NCI-H146 treated with DMSO at 0.1 percent for 48 hours (cell line): ENCODE data around the gene PEX7.
"Not testable (repeated sequence)": the region's sequence is repeated elsewhere in the genome, so short reads cannot be mapped to it uniquely, and the experiment has no call there.

Experiments used
- DNase-seq: peaks from one replicate; lab custom pipeline; 2025; ENCODE audit not compliant: unreplicated experiment; lab: John Stamatoyannopoulos, UW

Gene PEX7

DNA sequence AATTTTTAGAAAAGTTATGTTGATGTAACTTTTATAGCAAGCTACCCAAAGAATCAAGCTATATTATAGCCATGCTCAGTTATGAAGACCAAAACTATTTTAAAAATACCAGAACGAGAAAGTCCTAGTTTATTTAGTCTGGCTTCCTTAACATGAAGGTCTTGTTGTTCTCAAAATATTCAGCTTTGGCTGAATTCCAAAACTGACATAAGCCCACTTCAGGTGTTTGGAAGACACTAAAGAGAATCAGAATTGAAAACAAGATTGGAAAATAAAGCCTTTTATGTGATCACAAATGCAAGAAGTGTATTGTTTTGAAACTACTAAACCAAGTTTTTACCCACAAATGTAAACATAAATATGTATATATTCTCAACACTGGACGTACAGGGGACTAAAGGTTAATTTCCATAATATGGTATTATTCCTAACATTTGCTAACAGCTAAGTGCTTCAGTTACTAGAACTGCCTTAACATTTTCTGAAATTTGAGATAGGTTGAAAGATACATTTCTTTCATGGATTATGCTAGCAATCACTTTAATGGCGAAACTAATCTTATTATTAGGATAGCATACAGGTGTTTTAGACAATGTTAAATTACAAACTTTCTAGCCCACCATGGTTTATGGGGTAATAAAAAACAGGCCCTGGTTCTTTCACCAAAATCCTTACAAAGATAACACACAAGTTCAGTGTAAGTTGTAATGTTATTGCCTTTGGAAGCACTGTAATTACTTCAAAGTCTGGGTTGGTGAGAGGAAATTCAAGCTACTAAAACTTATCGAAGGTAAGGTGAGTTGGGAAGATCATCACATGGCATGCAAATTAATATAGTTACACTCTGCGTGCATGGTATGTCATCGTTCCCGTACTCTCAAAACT is 31.7 kb upstream of the PEX7 start:
- no peak for DNase-seq

DNA sequence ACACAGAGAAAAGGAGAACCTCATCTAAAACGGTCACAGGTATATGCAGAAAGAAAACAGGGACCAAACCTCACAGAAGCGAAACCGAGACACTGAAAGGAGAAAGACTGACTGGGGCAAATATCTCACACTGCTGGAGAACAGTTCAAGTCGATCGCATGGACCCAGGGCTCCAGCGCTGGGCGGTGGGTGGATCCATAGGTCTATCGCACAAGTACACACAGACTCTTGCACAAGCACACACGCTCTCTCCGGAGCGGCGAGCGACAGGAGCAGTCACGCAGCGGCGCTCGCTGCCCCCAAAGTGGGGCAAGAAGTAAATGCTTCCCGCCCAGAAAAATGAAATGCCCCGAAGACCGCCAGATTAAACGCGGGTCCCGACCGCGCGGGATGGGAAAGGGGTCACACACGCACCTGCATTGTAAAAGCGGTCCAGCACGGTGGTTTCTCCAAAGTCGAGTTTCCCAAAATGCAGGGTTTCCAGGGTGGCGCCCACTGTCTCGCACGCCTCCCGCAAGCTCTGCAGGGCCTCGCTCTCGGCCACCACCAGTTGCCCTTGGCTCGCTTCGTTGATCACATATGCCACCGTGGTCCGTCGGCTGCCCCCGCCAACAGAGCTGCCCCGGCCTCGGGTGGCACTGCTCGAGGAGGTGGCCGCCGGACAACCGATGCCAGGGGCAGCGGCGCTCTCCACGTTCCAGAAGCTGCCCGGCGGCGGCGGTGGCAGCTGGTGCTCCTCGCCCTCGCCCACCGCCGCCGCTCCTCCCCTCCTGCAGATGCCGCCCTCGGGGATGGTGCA is 30.9 kb upstream of the PEX7 start:
- peak; percentile 53 for DNase-seq

DNA sequence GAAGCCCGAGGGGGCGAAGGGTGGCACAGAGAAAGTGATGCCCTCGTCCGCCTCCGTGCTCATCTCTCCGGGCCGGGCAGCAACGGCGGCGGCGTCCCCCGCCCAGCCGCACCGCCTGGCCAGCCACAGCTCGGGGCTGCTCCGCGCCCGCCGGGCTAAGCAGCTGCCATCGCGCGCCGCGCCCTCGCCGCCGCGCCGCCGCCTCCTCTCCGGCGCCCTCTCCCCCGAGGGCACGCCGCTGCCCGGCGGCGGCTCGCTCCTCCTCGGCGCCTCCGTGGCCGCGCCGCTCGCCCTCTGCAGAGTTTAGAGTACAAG is 30.3 kb upstream of the PEX7 start:
- DNase-seq, result no peak

DNA sequence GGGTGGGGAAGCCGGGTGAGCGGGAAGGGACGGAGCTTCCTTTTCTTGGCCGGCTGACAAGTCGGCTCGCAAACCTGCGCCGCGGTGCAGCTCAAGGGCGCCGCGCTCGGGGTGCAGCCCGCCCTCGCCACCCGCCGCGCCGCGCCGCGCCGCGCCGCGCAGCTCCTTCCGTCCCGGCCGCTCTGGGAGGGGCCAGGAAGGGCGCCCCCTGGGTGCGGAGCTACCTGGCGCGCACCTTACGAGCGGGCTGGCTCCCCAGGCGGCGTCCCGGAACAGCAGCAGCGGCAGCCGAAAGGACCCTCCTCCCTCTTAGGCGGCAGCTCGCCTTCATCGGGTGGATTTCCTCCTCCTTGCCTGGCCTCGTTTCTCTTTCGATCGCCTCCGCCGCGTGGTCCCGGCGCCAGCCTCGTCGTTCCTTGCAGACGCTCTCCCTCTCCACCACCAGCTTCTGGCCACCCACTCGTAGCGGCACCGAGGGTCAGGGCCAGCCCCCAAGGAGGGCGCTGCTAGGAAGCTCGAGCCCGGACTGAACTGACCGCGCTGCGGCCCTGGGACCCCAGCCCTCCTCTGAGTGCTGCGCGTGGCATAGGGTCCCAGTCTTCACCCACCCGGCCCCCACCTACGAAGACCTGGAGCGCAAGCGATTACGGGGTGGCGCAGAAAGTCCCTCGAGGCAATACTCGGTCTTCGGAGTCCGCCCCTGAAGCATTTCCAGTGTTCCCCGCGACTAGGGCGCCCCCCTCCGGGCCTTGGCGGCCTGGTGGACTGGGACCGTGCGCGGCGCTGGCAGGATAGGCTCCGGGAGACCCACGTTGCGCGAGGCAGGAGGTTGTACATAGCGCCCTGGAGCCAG is 29.8 kb upstream of the PEX7 start, which contains the start of gene MAP3K5:
TSS of gene MAP3K5 (minus strand) at position 68 of the 853 bp plus-strand sequence. CDS start 320 bp downstream, outside the sequence.
- peak; percentile 91 for DNase-seq

DNA sequence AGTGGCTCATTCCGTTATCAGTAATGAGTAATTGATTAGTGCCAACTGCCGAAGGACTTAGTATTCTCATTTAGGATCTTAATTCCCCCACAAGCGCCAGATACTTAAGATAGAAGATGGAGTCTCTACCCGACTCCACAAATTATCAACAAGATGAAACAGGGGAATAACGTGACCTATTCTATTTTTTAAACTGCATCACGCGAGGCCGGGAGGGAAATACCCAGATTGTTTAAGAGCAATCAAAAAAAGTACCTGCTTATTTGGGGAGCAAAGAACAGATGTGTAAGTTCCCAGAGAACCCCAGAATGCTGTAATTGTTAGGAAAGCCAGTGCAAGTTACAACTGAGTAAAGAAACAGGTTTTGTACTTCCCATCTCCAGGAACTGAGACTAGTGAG is 29.0 kb upstream of the PEX7 start:
- DNase-seq, result no peak

DNA sequence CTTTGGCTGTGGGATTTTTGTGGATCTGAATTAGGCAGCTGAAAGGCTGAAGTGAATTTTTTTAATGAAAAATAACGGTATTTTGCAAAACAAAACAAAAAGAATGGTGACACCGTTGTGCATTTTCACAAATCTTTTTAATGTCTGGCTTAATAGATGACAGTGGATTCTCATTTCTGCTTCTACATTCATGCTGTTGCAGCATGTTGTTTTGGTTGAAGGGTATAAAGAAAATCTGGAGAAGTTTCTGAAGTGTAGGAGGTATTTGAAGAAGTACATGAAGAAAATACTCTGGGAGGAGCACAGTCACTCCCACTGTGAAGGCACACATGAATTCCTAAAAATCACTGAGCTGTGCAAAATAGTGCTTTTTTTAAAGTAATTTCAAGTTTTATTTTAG is 27.0 kb upstream of the PEX7 start:
- DNase-seq, result no peak

DNA sequence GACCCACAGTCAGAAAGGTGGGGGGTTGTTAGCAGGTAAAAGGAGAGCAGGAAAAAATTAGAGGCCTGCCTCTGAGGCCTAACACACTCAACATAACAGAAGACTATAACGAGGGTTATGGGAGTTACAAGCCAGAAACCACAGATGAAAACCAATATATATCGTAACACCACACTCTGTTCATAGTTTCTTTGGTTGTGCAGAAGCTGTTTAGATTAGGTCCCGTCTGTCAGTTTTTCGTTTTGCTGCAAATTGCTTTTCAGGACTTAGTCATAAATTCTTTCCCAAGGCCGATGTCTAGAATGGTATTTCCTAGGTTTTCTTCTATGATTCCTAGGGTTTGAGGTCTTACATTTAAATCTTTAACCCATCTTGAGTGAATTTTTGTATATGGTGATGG is 26.4 kb upstream of the PEX7 start:
- DNase-seq, result no peak

DNA sequence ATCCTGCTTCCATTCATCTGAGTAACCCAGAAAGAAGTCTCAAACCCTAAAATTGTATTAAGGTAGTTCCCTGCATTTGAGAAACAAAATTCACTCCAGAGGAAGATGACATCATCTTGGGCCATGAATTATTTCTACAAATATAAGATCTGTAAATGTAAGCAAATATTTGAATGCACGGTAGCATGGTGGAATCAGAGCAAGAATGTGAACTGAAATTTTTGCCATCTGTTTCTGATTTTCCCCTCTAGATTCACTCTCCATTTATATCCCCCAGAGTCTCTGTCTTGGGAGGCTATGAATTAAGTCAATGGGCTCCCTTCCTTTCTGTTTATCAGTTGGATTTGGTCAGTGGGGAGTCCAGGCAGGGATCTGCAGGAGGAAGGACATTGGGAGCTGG is 24.3 kb upstream of the PEX7 start:
- DNase-seq, result no peak

DNA sequence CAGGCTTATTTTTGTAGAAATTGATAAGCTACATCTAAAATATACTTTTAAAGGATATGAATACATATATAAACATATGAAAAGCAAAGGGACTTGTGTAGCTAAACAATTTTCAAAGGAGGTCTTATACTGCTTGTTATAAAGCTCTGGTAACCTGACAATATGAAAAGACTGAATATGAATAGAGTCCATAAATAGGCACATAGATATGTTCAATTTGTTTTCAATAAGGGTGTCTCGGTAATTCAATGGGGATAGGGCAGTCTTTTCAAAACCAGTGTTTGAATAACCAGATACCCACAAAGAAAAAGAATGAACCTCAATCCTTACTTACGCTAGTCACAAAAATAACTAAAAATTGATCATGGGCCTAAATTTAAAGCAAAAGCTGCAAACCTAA is 20.8 kb upstream of the PEX7 start:
- DNase-seq, result no peak

DNA sequence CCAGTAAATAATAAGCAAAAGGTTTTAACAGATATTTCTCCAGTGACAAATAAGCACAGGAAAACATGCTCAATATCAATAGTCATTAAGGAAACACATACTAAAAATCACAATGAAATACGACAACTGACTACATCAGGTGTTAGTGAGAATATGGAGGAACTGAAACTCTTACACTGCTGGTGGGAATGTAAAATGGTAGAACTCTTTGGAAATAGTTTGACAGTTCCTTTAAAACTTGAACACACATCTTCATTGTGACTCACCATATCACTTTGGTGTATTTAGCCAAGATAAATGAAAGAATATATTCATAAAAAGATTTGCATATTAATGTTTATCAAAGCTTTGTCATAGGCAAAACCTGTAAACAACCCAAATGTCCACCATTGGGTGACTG is 18.8 kb upstream of the PEX7 start:
- DNase-seq, result no peak

DNA sequence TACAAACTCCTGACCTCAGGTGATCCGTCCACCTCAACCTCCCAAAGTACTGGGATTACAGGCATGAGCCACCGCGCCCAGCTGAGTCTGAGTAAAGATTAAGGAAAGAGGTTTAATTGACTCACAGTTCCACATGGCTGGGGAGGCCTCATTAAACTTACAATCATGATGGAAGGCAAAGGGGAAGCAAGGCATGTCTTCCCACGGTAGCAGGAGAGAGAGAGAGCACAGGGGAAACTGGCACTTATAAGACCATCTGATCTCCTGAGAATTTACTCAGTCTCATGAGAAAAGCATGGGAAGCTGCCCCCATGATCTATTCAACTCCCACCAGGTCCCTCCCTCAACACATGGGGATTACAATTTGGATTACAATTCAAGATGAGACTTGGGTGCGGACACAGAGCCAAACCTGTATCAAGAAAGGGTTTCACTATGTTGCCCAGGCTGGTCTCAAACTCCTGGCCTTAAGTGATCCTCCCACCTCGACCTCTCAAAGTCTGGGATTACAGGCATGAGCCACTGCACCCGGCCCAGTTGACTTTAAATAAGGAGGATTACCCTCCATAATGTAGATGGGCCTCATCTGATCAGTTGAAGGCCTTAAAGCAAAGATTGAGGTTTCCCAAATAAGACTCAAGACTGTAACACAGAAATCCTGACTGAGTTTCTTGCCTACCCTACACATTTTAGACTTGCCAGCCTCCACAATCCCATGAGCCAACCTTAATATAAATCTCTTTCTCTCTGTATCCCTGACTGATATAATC is 13.1 kb upstream of the PEX7 start:
- no peak for DNase-seq

DNA sequence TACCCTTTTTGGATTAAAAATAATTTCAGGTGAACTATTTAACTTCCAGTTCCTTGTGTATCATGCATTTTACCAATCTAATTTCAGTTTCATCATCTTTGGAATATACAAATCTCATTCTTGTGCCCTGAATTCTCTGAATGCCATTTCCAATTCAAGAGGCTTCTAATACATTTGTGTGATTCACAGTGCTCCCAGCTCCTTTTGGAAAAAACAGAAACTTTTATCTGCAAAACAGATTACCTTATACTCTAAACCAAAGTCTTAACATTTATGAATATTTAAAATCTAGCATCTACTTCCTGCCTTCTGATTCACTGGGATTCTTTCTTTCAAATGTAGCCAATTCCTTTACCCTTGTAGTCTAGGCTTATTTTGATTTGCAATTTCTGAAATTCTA is 11.1 kb upstream of the PEX7 start:
- no peak for DNase-seq

DNA sequence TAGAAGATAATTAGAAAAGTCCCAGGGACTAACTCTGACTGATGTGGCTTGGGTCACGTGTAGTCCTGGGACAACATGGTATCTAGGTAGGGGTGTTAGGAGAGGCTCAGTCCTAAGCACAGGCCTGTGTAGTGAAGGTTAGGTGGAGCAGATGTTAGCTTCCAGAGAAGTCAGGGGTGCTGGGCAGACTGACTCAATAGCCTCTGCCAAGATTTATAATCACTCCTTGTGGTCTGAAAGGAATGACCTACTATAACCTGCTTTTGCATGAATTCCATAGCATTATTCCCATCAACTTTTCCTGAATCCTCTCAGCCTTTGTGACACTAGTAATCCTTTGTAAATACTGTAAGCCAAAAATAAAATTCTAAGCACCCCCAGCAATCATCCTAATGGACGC is 10.2 kb upstream of the PEX7 start:
- DNase-seq, result no peak

DNA sequence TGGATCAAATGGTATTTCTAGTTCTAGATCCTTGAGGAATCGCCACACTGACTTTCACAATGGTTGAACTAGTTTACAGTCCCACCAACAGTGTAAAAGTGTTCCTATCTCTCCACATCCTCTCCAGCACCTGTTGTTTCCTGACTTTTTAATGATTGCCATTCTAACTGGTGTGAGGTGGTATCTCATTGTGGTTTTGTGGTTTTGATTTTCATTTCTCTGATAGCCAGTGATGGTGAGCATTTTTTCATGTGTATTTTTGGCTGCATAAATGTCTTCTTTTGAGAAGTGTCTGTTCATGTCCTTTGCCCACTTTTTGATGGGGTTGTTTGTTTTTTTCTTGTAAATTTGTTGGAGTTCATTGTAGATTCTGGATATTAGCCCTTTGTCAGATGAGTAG is 6.8 kb upstream of the PEX7 start:
- not testable (repeated sequence) for DNase-seq

DNA sequence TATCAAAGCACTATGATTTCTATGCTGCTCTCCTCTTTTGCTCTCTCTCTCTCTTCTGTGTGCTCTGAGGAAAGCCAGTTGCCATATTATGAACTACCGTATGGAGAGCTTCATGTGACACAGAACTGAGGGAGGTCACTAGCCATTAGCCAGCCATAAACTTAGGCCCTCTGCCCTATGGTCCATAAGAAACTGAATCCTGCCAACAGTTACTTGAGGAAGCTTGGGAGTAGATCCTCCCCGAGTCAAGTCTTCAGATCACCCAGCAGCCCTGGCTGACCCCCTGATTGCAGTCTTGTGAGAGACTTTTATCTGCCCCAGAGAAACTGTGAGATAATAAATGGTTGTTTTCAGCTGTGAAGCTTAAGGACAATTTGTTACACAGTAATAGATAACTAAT is 5.7 kb upstream of the PEX7 start:
- no peak for DNase-seq

DNA sequence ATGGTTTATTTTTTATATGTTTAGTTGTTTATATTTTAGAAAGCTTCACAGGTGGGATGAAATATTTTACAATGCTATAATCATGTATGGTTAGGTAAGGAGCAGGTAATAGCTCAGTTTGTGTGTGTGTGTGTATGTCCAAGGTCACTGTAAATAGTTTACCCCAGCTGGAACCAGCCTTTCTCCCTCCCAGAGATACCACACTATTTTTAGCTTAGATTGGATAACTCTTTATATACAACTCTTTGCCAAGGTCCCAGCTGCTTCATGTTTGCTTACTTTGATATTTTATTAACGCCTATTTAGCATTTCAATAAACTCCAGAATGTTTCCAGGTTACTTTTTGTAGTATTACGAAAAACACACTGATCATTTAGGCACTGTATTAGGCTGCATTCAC is 1.8 kb upstream of the PEX7 start:
- no peak for DNase-seq

DNA sequence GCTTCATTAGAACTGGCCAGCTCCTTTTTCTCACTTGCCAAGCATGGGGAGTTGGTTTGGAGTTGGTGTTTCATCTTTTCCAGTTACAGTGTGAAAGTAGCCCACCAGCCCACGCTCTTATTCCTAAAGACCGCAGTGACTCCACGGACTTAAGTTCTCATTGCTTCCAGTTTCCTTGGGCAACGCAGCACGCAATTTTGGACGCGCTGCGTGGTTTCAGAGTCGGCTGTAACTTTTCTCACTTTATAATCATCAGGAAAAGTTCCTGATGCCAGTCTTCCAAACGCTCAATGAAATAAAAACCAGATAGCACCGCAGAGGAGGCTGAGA is 381 bp upstream of the PEX7 start:
- no peak for DNase-seq

DNA sequence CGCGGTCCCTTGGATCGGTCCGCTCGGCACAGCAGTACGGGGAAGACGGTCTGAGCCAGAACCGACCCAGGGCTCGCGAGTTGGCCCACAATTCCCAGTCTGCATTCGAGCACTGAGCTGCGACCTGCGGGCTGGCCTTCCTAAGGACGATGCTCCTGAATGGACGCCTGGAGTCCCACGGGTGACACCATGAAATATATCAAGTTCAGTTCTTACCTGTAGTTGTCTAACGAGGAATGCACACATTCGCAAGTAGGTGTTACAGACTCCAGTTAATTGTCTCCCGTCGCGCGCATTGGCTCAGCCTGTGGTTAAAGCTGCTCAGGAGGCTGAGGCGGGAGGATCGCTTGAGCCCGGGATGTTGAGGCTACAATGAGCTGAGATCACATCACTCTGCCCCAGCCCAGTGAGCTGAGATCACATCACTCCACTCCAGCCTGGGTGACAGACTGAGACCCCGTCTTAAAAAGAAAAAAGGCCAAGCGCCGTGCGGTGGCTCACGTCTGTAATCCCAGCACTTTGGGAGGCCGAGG is 802 bp downstream of the PEX7 start:
- DNase-seq, result no peak

DNA sequence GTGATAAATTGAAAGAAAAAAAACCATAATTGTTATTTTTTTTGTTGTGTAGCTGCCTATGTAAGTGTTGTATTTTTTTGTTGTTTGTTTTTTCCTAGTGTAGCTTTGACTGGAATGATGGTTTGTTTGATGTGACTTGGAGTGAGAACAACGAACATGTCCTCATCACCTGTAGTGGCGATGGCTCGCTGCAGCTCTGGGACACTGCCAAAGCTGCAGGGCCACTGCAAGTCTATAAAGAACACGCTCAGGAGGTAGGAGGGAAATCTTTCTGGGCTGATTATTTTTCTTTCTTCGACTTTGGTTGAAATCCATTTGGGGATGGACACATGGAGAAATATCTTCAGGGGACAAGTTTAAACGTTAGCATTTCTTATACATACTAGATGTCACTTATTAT is 3.8 kb downstream of the PEX7 start:
- no peak for DNase-seq

DNA sequence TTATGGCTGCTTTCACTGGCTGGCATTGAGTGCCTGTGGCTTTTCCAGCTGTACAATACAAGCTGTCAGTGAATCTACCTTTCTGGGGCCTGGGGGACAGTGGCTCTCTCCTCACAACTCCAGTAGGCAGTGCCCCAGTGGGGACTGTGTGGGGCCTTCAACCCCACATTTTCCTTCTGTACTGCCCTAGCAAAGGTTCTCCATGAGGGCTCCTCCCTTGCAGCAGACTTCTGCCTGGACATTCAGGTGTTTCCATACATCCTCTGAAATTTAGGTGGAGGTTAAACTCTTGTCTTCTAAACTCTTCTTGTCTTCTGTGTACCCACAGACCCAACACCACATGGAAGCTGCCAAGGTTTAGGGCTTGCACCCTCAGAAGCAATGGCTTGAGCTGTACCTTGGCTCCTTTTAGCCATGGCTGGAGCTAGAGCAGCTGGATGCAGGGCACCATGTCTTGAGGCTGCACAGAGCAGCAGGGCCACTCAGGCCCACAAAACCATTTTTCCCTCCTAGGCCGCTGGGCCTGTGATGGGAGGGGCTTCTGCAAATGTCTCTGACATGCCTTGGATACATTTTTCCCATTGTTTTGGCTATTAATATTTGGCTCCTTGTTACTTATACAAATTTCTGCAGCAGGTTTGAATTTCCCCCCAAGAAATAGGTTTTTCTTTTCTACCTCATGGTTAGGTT is 9.6 kb downstream of the PEX7 start:
- DNase-seq, result no peak
